ENCODE data around the gene MGAT4B. TPM values are rescaled to one million over a fixed set of nuclear protein-coding genes. Genes with fewer than 3 reads are reported as not detected.

MGAT4B gene
- total and polyA plus RNA-seq, 12 donors = 80.5 to 242 (median 197) TPM

DNA sequence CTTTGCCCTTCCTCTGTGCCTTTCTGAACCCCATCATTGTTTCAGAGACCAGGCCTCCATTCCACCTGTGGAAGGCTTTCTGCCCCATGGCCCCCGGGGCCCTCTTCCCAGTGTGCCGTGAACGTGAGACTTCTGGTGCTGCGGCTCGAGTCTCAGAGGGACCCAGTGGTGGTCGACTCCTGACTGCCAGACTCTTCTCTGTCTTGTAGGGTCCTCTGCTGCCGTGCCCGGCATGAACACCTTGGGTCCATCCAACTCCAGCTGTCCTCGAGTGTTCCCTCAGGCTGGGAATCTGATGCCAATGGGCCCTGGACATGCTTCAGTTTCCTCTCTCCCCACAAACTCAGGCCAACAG lies 33.0 kb downstream of the MGAT4B start:
- WGBS, 4 donors = 92 to 94% (median 94%) methylated on average over 5 to 9 of the region's 9 CpGs
- no peak for DNase-seq
- Histone ChIP-seq H3K4me3 (no peak overlapping the region), H3K4me1 (replicated peaks in 1 of 2) (peaks cover 0 to 6% of the 10 kb centered on the region in 2 donors), H3K36me3 (replicated peaks in 1 of 2) (peaks cover 0 to 87% of the 10 kb centered on the region in 2 donors), H3K27me3 (no peaks in the 10 kb centered on the region), H3K9me3 (replicated peaks in 1 of 3) (no peaks in the 10 kb centered on the region), H3K27ac (no peak overlapping the region)
- TF ChIP-seq, protein P1, sequence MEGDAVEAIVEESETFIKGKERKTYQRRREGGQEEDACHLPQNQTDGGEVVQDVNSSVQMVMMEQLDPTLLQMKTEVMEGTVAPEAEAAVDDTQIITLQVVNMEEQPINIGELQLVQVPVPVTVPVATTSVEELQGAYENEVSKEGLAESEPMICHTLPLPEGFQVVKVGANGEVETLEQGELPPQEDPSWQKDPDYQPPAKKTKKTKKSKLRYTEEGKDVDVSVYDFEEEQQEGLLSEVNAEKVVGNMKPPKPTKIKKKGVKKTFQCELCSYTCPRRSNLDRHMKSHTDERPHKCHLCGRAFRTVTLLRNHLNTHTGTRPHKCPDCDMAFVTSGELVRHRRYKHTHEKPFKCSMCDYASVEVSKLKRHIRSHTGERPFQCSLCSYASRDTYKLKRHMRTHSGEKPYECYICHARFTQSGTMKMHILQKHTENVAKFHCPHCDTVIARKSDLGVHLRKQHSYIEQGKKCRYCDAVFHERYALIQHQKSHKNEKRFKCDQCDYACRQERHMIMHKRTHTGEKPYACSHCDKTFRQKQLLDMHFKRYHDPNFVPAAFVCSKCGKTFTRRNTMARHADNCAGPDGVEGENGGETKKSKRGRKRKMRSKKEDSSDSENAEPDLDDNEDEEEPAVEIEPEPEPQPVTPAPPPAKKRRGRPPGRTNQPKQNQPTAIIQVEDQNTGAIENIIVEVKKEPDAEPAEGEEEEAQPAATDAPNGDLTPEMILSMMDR (IDR thresholded peaks at IDR 0.05) = no peak
- TF ChIP-seq POLR2A (IDR thresholded peaks at IDR 0.05) = no peak
- intact Hi-C loops (cut with DNase I) = no loop called here

DNA sequence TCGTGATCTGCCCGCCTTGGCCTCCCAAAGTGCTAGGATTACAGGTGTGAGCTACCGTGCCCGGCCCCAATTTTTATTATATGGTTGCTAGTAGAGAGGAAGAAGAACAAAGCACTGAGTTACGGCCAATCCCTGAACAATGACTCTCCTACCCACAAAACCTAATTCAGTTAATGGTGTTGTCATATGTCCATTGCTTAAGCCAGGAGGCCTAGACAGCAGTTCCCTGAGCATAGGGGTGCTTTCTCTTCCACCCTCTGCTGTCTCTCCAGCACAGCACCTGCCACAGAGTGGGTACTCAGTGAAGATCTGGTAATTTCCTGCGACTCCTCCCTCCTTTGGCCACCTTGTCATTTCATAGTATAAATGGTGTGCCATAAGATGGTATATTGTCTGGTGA lies 34.3 kb downstream of the MGAT4B start:
- intact Hi-C loops (cut with DNase I) = no loop called here
- Histone ChIP-seq H3K27me3 (no peaks in the 10 kb centered on the region), H3K36me3 (replicated peaks in 1 of 2) (peaks cover 0 to 86% of the 10 kb centered on the region in 2 donors), H3K4me1 (replicated peaks in 1 of 2) (peaks cover 0 to 6% of the 10 kb centered on the region in 2 donors), H3K4me3 (no peak overlapping the region), H3K9me3 (replicated peaks in 1 of 3) (no peaks in the 10 kb centered on the region), H3K27ac (no peak overlapping the region)
- DNase-seq = no peak
- TF ChIP-seq, protein P1 (IDR thresholded peaks at IDR 0.05) = no peak
- WGBS, 4 donors = 86 to 93% (median 91%) methylated on average over 6 of the region's 6 CpGs

GRCh38 chr5:179771311-179771895 lies 35.3 kb downstream of the MGAT4B start:
- Histone ChIP-seq H3K4me1 (replicated peaks in 1 of 2) (peaks cover 3 to 15% of the 10 kb centered on the region in 2 donors), H3K36me3 (replicated peaks in 1 of 2) (peaks cover 0 to 92% of the 10 kb centered on the region in 2 donors), H3K4me3 (no peak overlapping the region), H3K27ac (no peak overlapping the region), H3K27me3 (no peaks in the 10 kb centered on the region), H3K9me3 (replicated peaks in 1 of 3) (no peaks in the 10 kb centered on the region)
- no peak for DNase-seq
- no peak for TF ChIP-seq POLR2A (IDR thresholded peaks at IDR 0.05)
- TF ChIP-seq, protein P1 (IDR thresholded peaks at IDR 0.05) = no peak
- 64 to 84% (median 79%) methylated on average over 3 to 4 of the region's 4 CpGs for WGBS, 4 donors
- intact Hi-C loops (cut with DNase I) = no loop called here

DNA sequence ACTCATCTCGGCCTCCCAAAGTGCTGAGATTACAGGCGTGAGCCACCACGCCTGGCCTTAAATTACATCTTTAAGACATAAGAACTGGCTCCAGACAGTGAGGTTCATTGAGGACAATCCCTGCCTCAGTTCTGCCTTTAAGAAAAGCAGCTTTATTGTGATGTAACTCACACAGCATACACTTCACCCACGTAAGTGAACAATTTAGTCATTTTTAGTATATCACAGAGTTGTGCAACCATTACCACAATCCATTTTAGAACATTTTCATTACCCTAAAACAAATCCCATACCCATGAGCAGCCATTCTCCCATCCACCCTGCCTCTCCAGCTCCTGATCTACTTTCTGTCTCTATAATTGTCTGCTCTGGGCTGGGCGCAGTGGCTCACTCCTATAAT lies 36.9 kb downstream of the MGAT4B start:
- TF ChIP-seq POLR2A (IDR thresholded peaks at IDR 0.05) = no peak
- TF ChIP-seq, protein P1 (IDR thresholded peaks at IDR 0.05) = no peak
- H3K4me1 ChIP-seq (replicated peaks in 1 of 2) = peaks cover 17 to 31% of the 10 kb centered on the region in 2 donors

More for the DNA sequence above, 36.9 kb downstream of the MGAT4B start:
- WGBS, 4 donors = 89 to 95% (median 90%) methylated on average over 5 of the region's 5 CpGs
- Histone ChIP-seq H3K9me3 (replicated peaks in 1 of 3) (no peaks in the 10 kb centered on the region), H3K27me3 (no peaks in the 10 kb centered on the region), H3K36me3 (replicated peaks in 1 of 2) (peaks cover 0 to 86% of the 10 kb centered on the region in 2 donors), H3K27ac (no peak overlapping the region), H3K4me3 (no peak overlapping the region)
- no peak for DNase-seq
- intact Hi-C loops (cut with DNase I) = no loop called here
